Cardiac fibroblast (primary cell): Measurements from ENCODE around the gene DTX3.
"Not testable (repeated sequence)": the region's sequence is repeated elsewhere in the genome, so short reads cannot be mapped to it uniquely, and the experiment has no call there.

ENCODE experiments used
- DNase-seq, 2 donors: peaks; one replicate each; pipeline versions ENCODE4 v3.0.0 to v3.0.0-alpha.2; 2010; ENCODE audit warnings: low read depth in 2 of 2
- H3K4me3 ChIP-seq, 2 donors: replicated peaks in 1 of 2; 1 replicate in 1 of 2; 2 replicates in 1 of 2; pipeline ENCODE4 v1.5.1; 2011; ENCODE audit warnings: low read depth in 2 of 2, low read length in 2 of 2, mild to moderate bottlenecking in 2 of 2, moderate library complexity in 1 of 2
- CTCF ChIP-seq: IDR thresholded peaks from one replicate; pipeline ENCODE4 v1.5.1; 2011; ENCODE audit warnings: low read depth, mild to moderate bottlenecking, low read length, inconsistent platforms

DTX3 gene

GRCh38 chr12:57629897-57630471 is 25.4 kb downstream of the DTX3 start:
- no peak overlapping the region for H3K4me3 ChIP-seq
- no peak for TF ChIP-seq CTCF
- DNase-seq = no peak

- H3K4me3 ChIP-seq = no peak overlapping the region
- TF ChIP-seq CTCF = no peak
- no peak for DNase-seq
Measured at GRCh38 chr12:57630891-57631433, 26.3 kb downstream of the DTX3 start.

- H3K4me3 ChIP-seq = peak overlapping the region in 1 of 2 donors; percentile 59
- no peak for DNase-seq
- no peak for TF ChIP-seq CTCF
Measured at GRCh38 chr12:57631566-57632072, 27.0 kb downstream of the DTX3 start.

GRCh38 chr12:57632073-57632957 is 27.7 kb downstream of the DTX3 start:
- peak in 1 of 2 donors; percentile 29 for DNase-seq
- peak overlapping the region; percentile 51 to 59 for H3K4me3 ChIP-seq
- no peak for TF ChIP-seq CTCF

- H3K4me3 ChIP-seq = peak within 1 kb of the TSS; percentile 51 to 59
- peak; percentile 85 for TF ChIP-seq CTCF
Measured at GRCh38 chr12:57632958-57633840, 28.6 kb downstream of the DTX3 start, which contains the start of gene B4GALNT1. B4GALNT1 (minus strand) TSS chr12:57633201; CDS start chr12:57632132, 1,069 bp downstream.

GRCh38 chr12:57636731-57637130 is 32.1 kb downstream of the DTX3 start:
- DNase-seq = not testable (repeated sequence)

More at GRCh38 chr12:57632958-57633840, 28.6 kb downstream of the DTX3 start, which contains the start of gene B4GALNT1:
- peak; percentile 56 to 61 for DNase-seq

More at GRCh38 chr12:57636731-57637130, 32.1 kb downstream of the DTX3 start:
- H3K4me3 ChIP-seq = not testable (repeated sequence)
